DOHH2 (cell line): Measurements from ENCODE around the gene UBE2L6.

Source experiments
- H3F3A ChIP-seq: fragments of 200-600 bp; sonication (generic), shearing (Covaris generic); 2 replicates; pipeline ENCODE4 v1.6.0; 2016; ENCODE audit warnings: antibody characterized with exemption, mild to moderate bottlenecking; ENCODE audit not compliant: control insufficient read depth, insufficient read depth
- H3K27ac ChIP-seq: fragments of 200-600 bp; sonication (generic); 2 replicates; pipeline ENCODE4 v1.5.1; 2014; ENCODE audit warnings: low read depth, mild to moderate bottlenecking, low read length, moderate library complexity
- H3K27me3 ChIP-seq: fragments of 200-600 bp; sonication (generic); 2 replicates; pipeline ENCODE4 v1.6.1; 2014; ENCODE audit warnings: mild to moderate bottlenecking, low read length, mixed read lengths; ENCODE audit not compliant: control insufficient read depth
- H3K36me3 ChIP-seq: fragments of 200-600 bp; sonication (generic); 2 replicates; pipeline ENCODE4 v1.6.1; 2014; ENCODE audit warnings: mild to moderate bottlenecking, low read length, moderate library complexity, mixed read lengths; ENCODE audit not compliant: control insufficient read depth
- H3K4me1 ChIP-seq: fragments of 200-600 bp; sonication (generic); 2 replicates; pipeline ENCODE4 v1.6.1; 2014; ENCODE audit warnings: mild to moderate bottlenecking, low read length, mixed read lengths; ENCODE audit not compliant: control insufficient read depth
- H3K4me2 ChIP-seq: fragments of 200-600 bp; sonication (generic); 2 replicates; pipeline ENCODE4 v1.6.0; 2014; ENCODE audit warnings: mild to moderate bottlenecking, low read length, moderate library complexity
- H3K4me3 ChIP-seq: fragments of 200-600 bp; sonication (generic); 2 replicates; pipeline ENCODE4 v1.5.1; 2014; ENCODE audit warnings: mild to moderate bottlenecking, low read length, mixed read lengths
- H3K79me2 ChIP-seq: fragments of 200-600 bp; sonication (generic); 2 replicates; pipeline ENCODE4 v1.6.1; 2014; ENCODE audit warnings: mild to moderate bottlenecking, low read length, mixed read lengths; ENCODE audit not compliant: control insufficient read depth
- H3K9me2 ChIP-seq: fragments of 200-600 bp; sonication (generic); replicated peaks from 2 replicates; pipeline ENCODE4 v1.6.1; 2014; ENCODE audit warnings: mild to moderate bottlenecking, low read length, mixed read lengths; ENCODE audit not compliant: control insufficient read depth
- H3K9me3 ChIP-seq: fragments of 200-600 bp; sonication (generic); 2 replicates; pipeline ENCODE4 v1.6.1; 2014; ENCODE audit warnings: antibody characterized with exemption, low read length, mixed read lengths; ENCODE audit not compliant: control insufficient read depth, insufficient read depth
- H4K20me1 ChIP-seq: fragments of 200-600 bp; sonication (generic); 2 replicates; pipeline ENCODE4 v1.6.0; 2014; ENCODE audit warnings: low read depth, mild to moderate bottlenecking, antibody characterized with exemption, low read length, moderate library complexity; ENCODE audit not compliant: control insufficient read depth, insufficient read depth
- CTCF ChIP-seq: fragments of 200-600 bp; sonication (generic); IDR thresholded peaks from one replicate; pipeline ENCODE4 v1.5.1; 2014; ENCODE audit warnings: antibody characterized with exemption, mild to moderate bottlenecking, low read depth, low read length; ENCODE audit not compliant: poor library complexity, severe bottlenecking
- EZH2phosphoT487 ChIP-seq: fragments of 200-600 bp; sonication (generic); IDR thresholded peaks from 2 replicates; pipeline ENCODE4 v1.6.1; 2017; ENCODE audit warnings: borderline replicate concordance, mild to moderate bottlenecking, antibody characterized with exemption, low read length, moderate library complexity, mixed read lengths

Gene UBE2L6

GRCh38 chr11:57614234-57614772 lies 46.8 kb upstream of the UBE2L6 start:
- Histone ChIP-seq H3K79me2 (no peaks in the 10 kb centered on the region), H3K27ac (no peak overlapping the region), H3K27me3 (peaks cover 11% of the 10 kb centered on the region), H3K4me1 (no peaks in the 10 kb centered on the region), H3K4me3 (no peak overlapping the region), H3K36me3 (no peaks in the 10 kb centered on the region), H4K20me1 (no peaks in the 10 kb centered on the region), H3K9me3 (peaks cover 4% of the 10 kb centered on the region), H3K4me2 (no peak overlapping the region), H3K9me2 (no peaks in the 10 kb centered on the region), H3F3A (no peaks in the 10 kb centered on the region)
- no peak for TF ChIP-seq EZH2phosphoT487
- TF ChIP-seq CTCF: no peak

GRCh38 chr11:57610170-57610569 lies 42.7 kb upstream of the UBE2L6 start:
- H3K9me2 ChIP-seq: no peaks in the 10 kb centered on the region
- no peaks in the 10 kb centered on the region for H4K20me1 ChIP-seq
- H3K79me2 ChIP-seq: no peaks in the 10 kb centered on the region
- no peak overlapping the region for H3K4me3 ChIP-seq
- H3K4me2 ChIP-seq: no peak overlapping the region
- H3F3A ChIP-seq: no peaks in the 10 kb centered on the region
- H3K9me3 ChIP-seq: no peaks in the 10 kb centered on the region
- H3K27me3 ChIP-seq: peaks cover 13% of the 10 kb centered on the region
- H3K4me1 ChIP-seq: no peaks in the 10 kb centered on the region
- TF ChIP-seq CTCF (no peak), EZH2phosphoT487 (no peak)
- H3K27ac ChIP-seq: no peak overlapping the region
- H3K36me3 ChIP-seq: no peaks in the 10 kb centered on the region

GRCh38 chr11:57605028-57605420 lies 37.6 kb upstream of the UBE2L6 start:
- H3K9me2 ChIP-seq: no peaks in the 10 kb centered on the region
- H4K20me1 ChIP-seq: no peaks in the 10 kb centered on the region
- H3K4me2 ChIP-seq: no peak overlapping the region
- no peak overlapping the region for H3K27ac ChIP-seq
- no peaks in the 10 kb centered on the region for H3K79me2 ChIP-seq
- no peaks in the 10 kb centered on the region for H3K4me1 ChIP-seq
- H3K9me3 ChIP-seq: no peaks in the 10 kb centered on the region
- H3K27me3 ChIP-seq: peaks cover 6% of the 10 kb centered on the region; the same call in 1 of the 2 replicates
- TF ChIP-seq EZH2phosphoT487 (no peak), CTCF (no peak)
- no peaks in the 10 kb centered on the region for H3K36me3 ChIP-seq
- H3K4me3 ChIP-seq: no peak overlapping the region
- H3F3A ChIP-seq: no peaks in the 10 kb centered on the region
